Right atrium auricular region (tissue), 2 donors: Measurements from ENCODE around the gene CD9. TPM values are rescaled to one million over a fixed set of nuclear protein-coding genes. Genes with fewer than 3 reads are reported as not detected.

Experiments
- DNase-seq: peaks from one replicate; pipeline ENCODE4 v3.0.0-alpha.2; 2019; ENCODE audit warnings: low spot score
- H3K27ac ChIP-seq, 2 donors: fragments of 200-600 bp; sonication (generic); 1 replicate in 1 of 2; 2 replicates in 1 of 2; pipeline ENCODE4 v1.5.1; 2016 to 2019
- H3K27me3 ChIP-seq, 2 donors: fragments of 200-600 bp; sonication (generic); one replicate each; pipeline versions ENCODE4 v1.5.1 to v1.6.0; 2017 to 2019
- H3K36me3 ChIP-seq: fragments of 200-600 bp; sonication (generic); one replicate; pipeline ENCODE4 v1.5.1; 2016
- H3K4me1 ChIP-seq, 2 donors: fragments of 200-600 bp; sonication (generic); one replicate each; pipeline versions ENCODE4 v1.5.1 to v1.6.0; 2017 to 2019
- H3K4me3 ChIP-seq, 2 donors: fragments of 200-600 bp; sonication (generic); 1 replicate in 1 of 2; 2 replicates in 1 of 2; pipeline ENCODE4 v1.5.1; 2017 to 2019; ENCODE audit warnings: mild to moderate bottlenecking in 1 of 2, moderate library complexity in 1 of 2
- H3K9me3 ChIP-seq, 2 donors: fragments of 200-600 bp; sonication (generic); one replicate each; pipeline ENCODE4 v1.5.1; 2019
- CTCF ChIP-seq, 2 donors: fragments of 200-600 bp; sonication (generic); IDR thresholded peaks; one replicate each; pipeline ENCODE4 v1.5.1; 2019; ENCODE audit warnings: antibody characterized with exemption in 2 of 2
- total RNA-seq, 2 donors: library from RNA; depleted of rRNA; stranded (reverse); fragments of >200 nt; gene quantifications; one replicate each; pipeline ENCODE4 v1.1.0, GENCODE V29; 2016

Gene CD9
- total RNA-seq, 2 donors from 2014 or later = 126 to 230 TPM

- H3K9me3 ChIP-seq = no peaks in the 10 kb centered on the region
- H3K36me3 ChIP-seq = peaks cover 46% of the 10 kb centered on the region
- DNase-seq = no peak
- no peak overlapping the region for H3K27ac ChIP-seq
- TF ChIP-seq CTCF (IDR thresholded peaks at IDR 0.05) = no peak
- H3K4me1 ChIP-seq = peaks cover 0 to 37% of the 10 kb centered on the region in 2 donors
- H3K4me3 ChIP-seq = no peak overlapping the region
- no peaks in the 10 kb centered on the region for H3K27me3 ChIP-seq
Measured at GRCh38 chr12:6235906-6236640, 35.9 kb downstream of the CD9 start.

GRCh38 chr12:6236641-6236940 is 36.4 kb downstream of the CD9 start:
- TF ChIP-seq CTCF (IDR thresholded peaks at IDR 0.05) = no peak
- DNase-seq = no peak
- H3K4me1 ChIP-seq = peaks cover 0 to 37% of the 10 kb centered on the region in 2 donors
- no peaks in the 10 kb centered on the region for H3K27me3 ChIP-seq
- H3K36me3 ChIP-seq = peaks cover 46% of the 10 kb centered on the region
- H3K27ac ChIP-seq = no peak overlapping the region
- H3K4me3 ChIP-seq = no peak overlapping the region
- no peaks in the 10 kb centered on the region for H3K9me3 ChIP-seq

GRCh38 chr12:6237830-6238229 is 37.6 kb downstream of the CD9 start:
- H3K27me3 ChIP-seq = no peaks in the 10 kb centered on the region
- peaks cover 0 to 27% of the 10 kb centered on the region in 2 donors for H3K4me1 ChIP-seq
- no peak for TF ChIP-seq CTCF (IDR thresholded peaks at IDR 0.05)
- no peak overlapping the region for H3K27ac ChIP-seq
- no peak overlapping the region for H3K4me3 ChIP-seq
- H3K9me3 ChIP-seq = no peaks in the 10 kb centered on the region
- peaks cover 46% of the 10 kb centered on the region for H3K36me3 ChIP-seq
- DNase-seq = no peak

- Histone ChIP-seq H3K9me3 (no peaks in the 10 kb centered on the region), H3K36me3 (peaks cover 38% of the 10 kb centered on the region), H3K4me1 (peaks cover 0 to 17% of the 10 kb centered on the region in 2 donors), H3K27me3 (no peaks in the 10 kb centered on the region), H3K27ac (no peak overlapping the region), H3K4me3 (no peak overlapping the region)
- no peak for TF ChIP-seq CTCF (IDR thresholded peaks at IDR 0.05)
- DNase-seq = no peak
Measured at GRCh38 chr12:6238875-6239274, 38.7 kb downstream of the CD9 start.

- DNase-seq = peak; percentile 75
- no peak overlapping the region for H3K27ac ChIP-seq
Measured at GRCh38 chr12:6241495-6241894, 41.3 kb downstream of the CD9 start.

More at GRCh38 chr12:6241495-6241894, 41.3 kb downstream of the CD9 start:
- Histone ChIP-seq H3K27me3 (no peaks in the 10 kb centered on the region), H3K9me3 (no peaks in the 10 kb centered on the region), H3K4me1 (peaks cover 0 to 8% of the 10 kb centered on the region in 2 donors), H3K4me3 (no peak overlapping the region), H3K36me3 (peaks cover 16% of the 10 kb centered on the region)
- TF ChIP-seq CTCF (IDR thresholded peaks at IDR 0.05) = no peak
